Measurements from ENCODE around the gene CETN3. TPM values are rescaled to one million over a fixed set of nuclear protein-coding genes. Genes with fewer than 3 reads are reported as not detected.
A peak's percentile ranks its signal among the peaks of the same experiment; 100 is the strongest.

The CETN3 gene
- 11.0 TPM for total RNA-seq

DNA sequence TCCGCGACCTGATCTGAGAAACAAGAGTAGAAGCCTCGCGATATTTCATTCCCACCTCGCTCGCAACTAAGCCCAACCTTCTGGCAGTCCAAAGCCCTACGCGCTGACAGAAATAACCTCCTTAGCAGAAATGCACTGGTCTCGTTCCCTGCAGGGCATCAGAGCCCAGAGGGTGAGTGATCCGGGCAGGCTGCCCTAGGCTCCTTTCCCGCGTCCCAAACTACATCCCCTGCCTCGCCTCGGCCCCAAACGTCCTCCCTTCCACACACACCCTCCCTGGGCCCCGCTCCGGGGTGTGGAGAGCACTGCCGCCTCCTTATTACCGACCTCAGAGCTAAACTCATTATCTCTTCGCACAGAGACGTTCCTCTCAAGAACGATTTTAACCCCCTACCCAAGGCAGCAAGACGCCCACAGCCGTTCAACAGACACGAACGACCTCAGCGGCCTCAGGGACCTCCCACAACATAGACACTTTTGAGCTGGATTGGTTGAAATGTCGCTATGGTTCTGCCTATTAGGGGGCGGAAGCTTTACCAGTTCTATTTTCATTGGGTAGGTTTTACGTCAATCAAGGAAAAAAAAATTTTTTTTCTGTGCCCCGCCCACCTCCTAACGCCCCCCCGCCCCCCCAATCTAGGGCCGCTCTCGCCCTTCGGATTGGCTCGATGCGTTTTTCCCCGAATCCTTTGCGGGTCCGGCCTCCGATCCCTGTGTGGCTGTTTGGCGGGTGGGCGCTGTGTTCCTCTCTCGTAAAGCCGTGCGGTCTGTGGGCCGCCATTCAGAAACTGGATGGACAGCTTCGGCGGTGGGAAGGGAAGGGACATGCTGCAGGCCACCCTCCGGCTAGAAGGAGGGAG, at the start of gene CETN3:
TSS of gene CETN3 (minus strand) at position 439 of the 860 bp plus-strand sequence. CDS start at position 344, 95 bp downstream.
- Histone ChIP-seq H3K27me3 (no peaks in the 10 kb centered on the region), H3K4me3 (peak within 1 kb of the TSS; percentile 68 to 69), H3K9me3 (no peaks in the 10 kb centered on the region), H3K36me3 (no peaks in the 10 kb centered on the region), H3K4me1 (peaks cover 9% of the 10 kb centered on the region), H3K27ac (peak within 1 kb of the TSS; percentile 91)
- peak in 1 of 2 donors; percentile 98 for DNase-seq (ENCODE audit: extremely low spot score in 2 of 2)
- intact Hi-C loops (cut with DNase I), result loop anchor here (10.0 kb wide), 1 partner anchor 125 kb away; no protein-coding TSS in a partner anchor
- peak; percentile 75 to 92 for TF ChIP-seq POLR2AphosphoS5 (IDR thresholded peaks at IDR 0.05; ENCODE audit: insufficient read depth in 1 of 2, low read depth in 1 of 2)
- TF ChIP-seq POLR2A (IDR thresholded peaks at IDR 0.05), result peak in 1 of 2 donors; percentile 72
- TF ChIP-seq, protein P1, sequence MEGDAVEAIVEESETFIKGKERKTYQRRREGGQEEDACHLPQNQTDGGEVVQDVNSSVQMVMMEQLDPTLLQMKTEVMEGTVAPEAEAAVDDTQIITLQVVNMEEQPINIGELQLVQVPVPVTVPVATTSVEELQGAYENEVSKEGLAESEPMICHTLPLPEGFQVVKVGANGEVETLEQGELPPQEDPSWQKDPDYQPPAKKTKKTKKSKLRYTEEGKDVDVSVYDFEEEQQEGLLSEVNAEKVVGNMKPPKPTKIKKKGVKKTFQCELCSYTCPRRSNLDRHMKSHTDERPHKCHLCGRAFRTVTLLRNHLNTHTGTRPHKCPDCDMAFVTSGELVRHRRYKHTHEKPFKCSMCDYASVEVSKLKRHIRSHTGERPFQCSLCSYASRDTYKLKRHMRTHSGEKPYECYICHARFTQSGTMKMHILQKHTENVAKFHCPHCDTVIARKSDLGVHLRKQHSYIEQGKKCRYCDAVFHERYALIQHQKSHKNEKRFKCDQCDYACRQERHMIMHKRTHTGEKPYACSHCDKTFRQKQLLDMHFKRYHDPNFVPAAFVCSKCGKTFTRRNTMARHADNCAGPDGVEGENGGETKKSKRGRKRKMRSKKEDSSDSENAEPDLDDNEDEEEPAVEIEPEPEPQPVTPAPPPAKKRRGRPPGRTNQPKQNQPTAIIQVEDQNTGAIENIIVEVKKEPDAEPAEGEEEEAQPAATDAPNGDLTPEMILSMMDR (IDR thresholded peaks at IDR 0.05), result no peak

DNA sequence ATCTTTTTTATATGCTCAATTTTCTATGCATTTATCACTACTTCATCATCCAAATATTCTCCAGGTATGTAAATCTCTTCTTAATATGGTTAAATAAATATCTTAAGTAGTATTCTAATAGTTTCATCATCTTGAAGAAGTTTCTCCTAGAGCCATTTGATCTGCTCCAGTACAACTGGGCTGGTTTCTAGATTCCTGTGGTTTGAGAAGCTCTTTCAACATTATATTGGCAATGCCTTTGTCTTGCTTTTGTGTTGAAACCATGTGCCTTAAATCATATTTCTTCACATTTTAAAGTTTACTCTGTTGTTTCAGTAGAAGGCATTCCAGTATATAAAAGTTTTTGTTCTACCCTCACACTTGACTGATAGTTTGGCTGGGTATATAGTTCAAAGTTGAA, 37.4 kb upstream of the CETN3 start:
- no peaks in the 10 kb centered on the region for H3K4me1 ChIP-seq
- intact Hi-C loops (cut with DNase I), result loop anchor here (10.0 kb wide), 1 partner anchor 338 kb away; no protein-coding TSS in a partner anchor
- H3K4me3 ChIP-seq, result no peak overlapping the region
- TF ChIP-seq POLR2AphosphoS5 (IDR thresholded peaks at IDR 0.05; ENCODE audit: insufficient read depth in 1 of 2, low read depth in 1 of 2), result no peak
- TF ChIP-seq POLR2A (IDR thresholded peaks at IDR 0.05), result no peak
- TF ChIP-seq, protein P1 (IDR thresholded peaks at IDR 0.05), result no peak
- no peaks in the 10 kb centered on the region for H3K27me3 ChIP-seq
- no peak overlapping the region for H3K27ac ChIP-seq
- DNase-seq (ENCODE audit: extremely low spot score in 2 of 2), result no peak
- no peaks in the 10 kb centered on the region for H3K36me3 ChIP-seq
- no peaks in the 10 kb centered on the region for H3K9me3 ChIP-seq

DNA sequence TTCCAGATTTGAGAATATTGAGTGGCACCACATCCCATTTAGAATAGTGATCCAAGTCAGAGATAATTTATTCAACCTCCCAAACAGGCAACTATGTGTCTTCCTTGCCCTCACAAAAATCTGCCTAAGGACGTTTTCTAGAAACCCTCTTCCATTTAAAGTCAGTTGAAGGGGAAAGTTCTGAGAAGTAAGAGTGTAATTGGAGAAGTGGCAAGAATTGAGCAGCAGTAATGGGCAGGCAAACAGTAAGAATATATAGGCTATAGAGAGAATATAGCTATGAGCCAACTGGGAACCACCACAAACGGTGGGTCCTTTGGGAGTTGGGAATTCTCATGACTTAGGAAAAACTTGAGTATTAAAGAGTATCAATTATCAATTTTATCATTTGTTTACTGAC, 31.1 kb upstream of the CETN3 start:
- no peak for TF ChIP-seq POLR2AphosphoS5 (IDR thresholded peaks at IDR 0.05; ENCODE audit: insufficient read depth in 1 of 2, low read depth in 1 of 2)
- TF ChIP-seq, protein P1 (IDR thresholded peaks at IDR 0.05), result no peak
- no peak for TF ChIP-seq POLR2A (IDR thresholded peaks at IDR 0.05)
- Histone ChIP-seq H3K36me3 (no peaks in the 10 kb centered on the region), H3K27me3 (no peaks in the 10 kb centered on the region), H3K4me1 (peaks cover 4% of the 10 kb centered on the region), H3K27ac (no peak overlapping the region), H3K9me3 (no peaks in the 10 kb centered on the region), H3K4me3 (peak overlapping the region in 1 of 2 donors; percentile 33)
- intact Hi-C loops (cut with DNase I), result loop anchor here (10.0 kb wide), 1 partner anchor 344 kb away; no protein-coding TSS in a partner anchor
- DNase-seq (ENCODE audit: extremely low spot score in 2 of 2), result no peak

DNA sequence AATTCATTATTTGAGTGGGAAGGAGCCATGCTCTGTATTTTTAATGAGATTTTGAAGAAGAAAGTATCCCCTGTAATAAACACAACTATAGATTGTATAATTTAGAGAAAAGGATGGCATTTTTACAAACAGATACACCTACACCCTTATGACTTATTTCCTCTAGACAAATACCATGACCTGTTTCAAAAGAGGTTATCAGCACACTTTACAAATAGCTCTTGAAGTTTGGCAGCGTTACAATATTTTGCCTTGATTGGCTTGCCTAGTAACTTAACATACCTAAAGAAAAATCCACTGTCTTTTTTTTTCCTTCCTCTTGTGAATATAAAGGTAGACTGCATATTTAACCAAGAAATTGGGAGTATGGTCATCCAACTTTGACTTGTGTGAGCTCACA, 28.5 kb upstream of the CETN3 start:
- H3K4me3 ChIP-seq, result no peak overlapping the region
- H3K36me3 ChIP-seq, result no peaks in the 10 kb centered on the region
- H3K27me3 ChIP-seq, result no peaks in the 10 kb centered on the region
- H3K27ac ChIP-seq, result no peak overlapping the region
- intact Hi-C loops (cut with DNase I), result no loop called here
- H3K9me3 ChIP-seq, result no peaks in the 10 kb centered on the region
- peaks cover 4% of the 10 kb centered on the region for H3K4me1 ChIP-seq
- no peak for DNase-seq (ENCODE audit: extremely low spot score in 2 of 2)
- no peak for TF ChIP-seq POLR2A (IDR thresholded peaks at IDR 0.05)
- TF ChIP-seq, protein P1 (IDR thresholded peaks at IDR 0.05), result no peak
- no peak for TF ChIP-seq POLR2AphosphoS5 (IDR thresholded peaks at IDR 0.05; ENCODE audit: insufficient read depth in 1 of 2, low read depth in 1 of 2)

DNA sequence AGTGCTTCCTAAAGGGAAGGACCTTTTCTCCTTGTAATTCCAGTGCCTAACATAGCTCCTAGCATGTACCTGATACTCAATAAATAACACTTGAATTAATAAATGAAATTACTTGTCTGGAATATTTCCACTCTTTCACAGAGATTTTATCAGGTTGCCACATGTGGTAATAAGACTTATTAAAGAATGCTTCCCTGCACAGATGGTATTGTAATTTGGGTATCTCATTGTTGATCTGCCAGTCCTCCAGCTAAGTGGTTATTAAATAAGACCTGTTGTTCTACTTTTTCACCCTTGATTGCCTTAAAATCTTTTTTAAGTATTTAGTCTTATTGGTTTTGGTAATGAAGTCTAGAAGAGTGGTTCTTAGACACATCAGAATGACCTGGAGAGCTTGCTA, 28.1 kb upstream of the CETN3 start:
- H3K4me3 ChIP-seq, result no peak overlapping the region
- TF ChIP-seq POLR2AphosphoS5 (IDR thresholded peaks at IDR 0.05; ENCODE audit: insufficient read depth in 1 of 2, low read depth in 1 of 2), result no peak
- TF ChIP-seq, protein P1 (IDR thresholded peaks at IDR 0.05), result no peak
- TF ChIP-seq POLR2A (IDR thresholded peaks at IDR 0.05), result no peak
- intact Hi-C loops (cut with DNase I), result no loop called here
- no peak for DNase-seq (ENCODE audit: extremely low spot score in 2 of 2)
- H3K36me3 ChIP-seq, result no peaks in the 10 kb centered on the region
- no peaks in the 10 kb centered on the region for H3K27me3 ChIP-seq
- no peaks in the 10 kb centered on the region for H3K9me3 ChIP-seq
- peaks cover 4% of the 10 kb centered on the region for H3K4me1 ChIP-seq
- H3K27ac ChIP-seq, result no peak overlapping the region
